GM12878 (cell line): ENCODE data around the gene CCDC57. TPM values are rescaled to one million over a fixed set of nuclear protein-coding genes. Genes with fewer than 3 reads are reported as not detected.

Source experiments
- ATAC-seq: fragments of 200-7000 bp; cut with Tn5 transposase; 3 replicates; pipeline ENCODE4 v1.9.1; 2020; ENCODE audit warnings: mild to moderate bottlenecking, moderate library complexity
- BruUV-seq: library from RNA; stranded (reverse); fragments of 400-500 nt; replicated peaks from 2 replicates; lab custom pipeline; 2021; lab: Mats Ljungman, UMichigan
- CTCF ChIA-PET: fragments of 300-600 bp; sonication (Branson Sonifier 250); formaldehyde crosslinking; extraction: SDS; loops from one replicate; lab custom pipeline; 2021; ENCODE audit warnings: inconsistent platforms; lab: Yijun Ruan, JAX
- POLR2A ChIA-PET: fragments of 350-600 bp; formaldehyde crosslinking; extraction: SDS; loops from one replicate; lab custom pipeline; 2021; ENCODE audit warnings: inconsistent platforms; lab: Charles Lee
- RAD21 ChIA-PET: fragments of 300-600 bp; sonication (Branson Sonifier 250); formaldehyde crosslinking; loops from one replicate; lab custom pipeline; 2023; ENCODE audit warnings: antibody characterized with exemption; ENCODE audit not compliant: unreplicated experiment; lab: Charles Lee
- SMC1A ChIA-PET: fragments of 300-600 bp; sonication (Branson Sonifier 250); formaldehyde crosslinking; loops from one replicate; lab custom pipeline; 2023; ENCODE audit not compliant: unreplicated experiment, uncharacterized antibody; lab: Charles Lee
- DNase-seq: peaks from one replicate; pipeline ENCODE4 v3.0.0-alpha.2; 2011; ENCODE audit warnings: low read depth, low spot score
- FAIRE-seq: peaks from 3 replicates; lab custom pipeline; 2011; peaks lifted over from hg19 to GRCh38; lab: Jason Lieb, UNC
- H2AFZ ChIP-seq: 2 replicates; pipeline ENCODE4 v1.6.0; 2011; ENCODE audit warnings: low read depth, low read length, control low read depth; ENCODE audit not compliant: control insufficient read depth
- H3K27ac ChIP-seq: 2 replicates; pipeline ENCODE4 v1.5.1; 2011; ENCODE audit warnings: control low read depth; ENCODE audit not compliant: control insufficient read depth, insufficient read depth
- H3K27me3 ChIP-seq, 2 experiments: replicated peaks in 1 of 2; 2 replicates each; pipeline versions ENCODE4 v1.6.0 to v1.6.1; 2011; ENCODE audit warnings: low read length in 1 of 2; ENCODE audit not compliant: control insufficient read depth in 2 of 2, insufficient read depth in 2 of 2
- H3K36me3 ChIP-seq, 2 experiments: 2 replicates each; pipeline ENCODE4 v1.5.1; 2011; ENCODE audit warnings: low read length in 1 of 2; ENCODE audit not compliant: control insufficient read depth in 2 of 2, insufficient read depth in 2 of 2
- H3K4me1 ChIP-seq: 2 replicates; pipeline ENCODE4 v1.6.1; 2011; ENCODE audit warnings: mild to moderate bottlenecking, low read length, moderate library complexity, mixed read lengths; ENCODE audit not compliant: control insufficient read depth, insufficient read depth
- H3K4me2 ChIP-seq: 2 replicates; pipeline ENCODE4 v1.6.0; 2011; ENCODE audit warnings: control low read depth; ENCODE audit not compliant: control insufficient read depth, insufficient read depth
- H3K4me3 ChIP-seq: fragments of 200-600 bp; sonication (generic); 2 replicates; pipeline ENCODE4 v1.5.1; 2016
- H3K79me2 ChIP-seq: 2 replicates; pipeline ENCODE4 v1.6.0; 2011; ENCODE audit warnings: low read length; ENCODE audit not compliant: control insufficient read depth, insufficient read depth
- H3K9ac ChIP-seq: 2 replicates; pipeline ENCODE4 v1.8.0; 2011; ENCODE audit warnings: low read length, control low read depth, mixed read lengths; ENCODE audit not compliant: control insufficient read depth, insufficient read depth
- H3K9me3 ChIP-seq: replicated peaks from 3 replicates; pipeline ENCODE4 v1.5.1; 2011; ENCODE audit warnings: mild to moderate bottlenecking, low read length; ENCODE audit not compliant: control insufficient read depth, insufficient read depth
- H4K20me1 ChIP-seq: 2 replicates; pipeline ENCODE4 v1.6.0; 2011; ENCODE audit not compliant: control insufficient read depth, insufficient read depth
- ASH2L ChIP-seq: fragments of 300-600, 200-600 bp; sonication (generic); IDR thresholded peaks from 2 replicates; pipeline ENCODE4 v1.6.1; 2017; ENCODE audit warnings: low read depth, mild to moderate bottlenecking, borderline replicate concordance
- EGR1 ChIP-seq, 2 experiments: IDR thresholded peaks; 1 replicate in 1 of 2; 2 replicates in 1 of 2; pipeline ENCODE4 v1.6.1; 2011 to 2012; ENCODE audit warnings: low read depth in 2 of 2, low read length in 2 of 2, borderline replicate concordance in 1 of 2, mild to moderate bottlenecking in 1 of 2, moderate library complexity in 1 of 2
- GABPA ChIP-seq: IDR thresholded peaks from 2 replicates; pipeline ENCODE4 v1.6.1; 2014; ENCODE audit warnings: antibody characterized with exemption, low read depth, mild to moderate bottlenecking, inconsistent platforms
- IKZF1 ChIP-seq: fragments of 450-650 bp; conservative IDR thresholded peaks from 2 replicates; pipeline ENCODE4 v1.6.1; 2017; ENCODE audit warnings: antibody characterized with exemption, mild to moderate bottlenecking
- IRF4 ChIP-seq: IDR thresholded peaks from 2 replicates; pipeline ENCODE4 v1.6.1; 2011; ENCODE audit warnings: low read depth, low read length
- KAT2A ChIP-seq: conservative IDR thresholded peaks from 2 replicates; pipeline ENCODE4 v1.6.1; 2011; ENCODE audit warnings: low read depth, low read length; ENCODE audit not compliant: control insufficient read depth
- MEF2A ChIP-seq: IDR thresholded peaks from 2 replicates; pipeline ENCODE4 v1.6.1; 2011; ENCODE audit warnings: low read depth, mild to moderate bottlenecking, low read length, moderate library complexity; ENCODE audit not compliant: insufficient read depth
- NR2C2 ChIP-seq: IDR thresholded peaks from 2 replicates; pipeline ENCODE4 v1.6.1; 2011; ENCODE audit warnings: borderline replicate concordance, low read depth; ENCODE audit not compliant: control insufficient read depth, insufficient read length
- RUNX3 ChIP-seq: IDR thresholded peaks from 2 replicates; pipeline ENCODE4 v1.6.1; 2012; ENCODE audit warnings: low read length, inconsistent platforms
- STAT1 ChIP-seq: fragments of 450-650 bp; conservative IDR thresholded peaks from 2 replicates; pipeline ENCODE4 v1.6.1; 2014; ENCODE audit warnings: antibody characterized with exemption, mild to moderate bottlenecking
- TAF1 ChIP-seq: IDR thresholded peaks from 2 replicates; pipeline ENCODE4 v1.6.1; 2011; ENCODE audit warnings: mild to moderate bottlenecking, low read depth, low read length, borderline replicate concordance
- WGBS: methylation state at CpG from one replicate; pipeline ENCODE4 v1.1.6; 2016; ENCODE audit warnings: low lambda C conversion rate; ENCODE audit not compliant: insufficient replicate concordance, insufficient coverage; ENCODE audit errors: missing lambda C conversion rate; 5-methylcytosine and 5-hydroxymethylcytosine counted together
- in situ Hi-C: fragments of 300-500 bp; cut with MboI; formaldehyde crosslinking; loops from 9 replicates; pipeline ENCODE4 v1.14.3; 2018; ENCODE audit warnings: mixed read lengths
- intact Hi-C: fragments of 100-400 bp; cut with micrococcal nuclease; formaldehyde crosslinking; loops from one replicate; pipeline ENCODE4 v1.14.2; 2022; ENCODE audit not compliant: unreplicated experiment
- polyA plus RNA-seq, 11 experiments: library from polyadenylated mRNA; depleted of rRNA in 4 of 11; unstranded in 6 of 11; stranded (reverse) in 5 of 11; fragments of >200 nt; fragmentation: Nextera tagmentation in 4 of 11; fragmentation: Illumina TruSeq in 1 of 11; extraction: Ambion mirVana in 4 of 11; extraction: Trizol in 1 of 11; gene quantifications; 1 replicate in 1 of 11; 2 replicates in 10 of 11; pipeline versions ENCODE4 v1.2.1 to v1.2.3, GENCODE V29; 2011 to 2016; ENCODE audit warnings: inconsistent platforms in 2 of 11, missing spikeins in 2 of 11, low read depth in 1 of 11
- total RNA-seq, 4 experiments: library from RNA; depleted of rRNA in 3 of 4; stranded (reverse); fragments of >200 nt in 3 of 4; fragmentation: Illumina TruSeq in 1 of 4; extraction: Trizol in 1 of 4; gene quantifications; 2 replicates each; pipeline versions ENCODE4 v1.2.1 to v1.2.3, GENCODE V29; 2013 to 2021
- TF ChIP-seq, protein P1 (sequence below): fragments of 450-650 bp; formaldehyde crosslinking; IDR thresholded peaks from 2 replicates; pipeline ENCODE4 v1.5.0; 2022; ENCODE audit warnings: mild to moderate bottlenecking, missing genetic modification characterization
- TF ChIP-seq, protein P2 (sequence below): fragments of 450-650 bp; IDR thresholded peaks from 2 replicates; pipeline ENCODE4 v1.6.1; 2014; ENCODE audit warnings: mild to moderate bottlenecking
- TF ChIP-seq, protein P3 (sequence below): fragments of 450-650 bp; IDR thresholded peaks from 2 replicates; pipeline ENCODE4 v1.6.1; 2016; ENCODE audit warnings: mild to moderate bottlenecking
- TF ChIP-seq, protein P4 (sequence below): IDR thresholded peaks from 2 replicates; pipeline ENCODE4 v1.6.1; 2012; ENCODE audit warnings: low read depth, low read length, improper control_type of control experiment
- TF ChIP-seq, protein P5 (sequence below): fragments of 450-650 bp; formaldehyde crosslinking; IDR thresholded peaks from 2 replicates; pipeline ENCODE4 v1.4.0; 2022; ENCODE audit warnings: mild to moderate bottlenecking, moderate library complexity

Gene CCDC57
- total and polyA plus RNA-seq, 10 of the 15 experiments (the other 5 are each of a cell fraction or from before 2014, with no cell fraction given) = 5.4 to 123 (median 45.8) TPM

DNA sequence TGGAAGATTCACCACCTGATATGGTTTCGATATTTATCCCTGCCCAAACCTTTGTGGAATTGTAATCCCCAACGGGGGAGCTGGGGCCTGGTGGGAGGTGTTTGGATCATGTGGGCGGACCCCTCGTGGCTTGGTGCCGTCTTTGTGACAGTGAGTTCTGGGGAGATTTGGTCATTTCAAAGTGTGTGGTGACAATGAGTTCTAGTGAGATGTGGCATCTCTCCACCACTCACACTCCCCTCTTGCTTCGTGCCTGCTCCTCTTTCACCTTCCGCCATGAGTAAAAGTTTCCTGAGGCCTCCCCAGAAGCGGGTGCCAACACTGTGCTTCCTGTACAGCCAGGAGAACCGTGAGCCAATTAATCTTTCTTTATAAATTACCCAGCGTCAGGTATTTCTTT, 9.7 kb downstream of the CCDC57 start:
- no peak overlapping the region for H2AFZ ChIP-seq
- in situ Hi-C loops = no loop called here
- peaks cover 12% of the 10 kb centered on the region for H3K4me1 ChIP-seq
- no peak for ATAC-seq
- no peak for FAIRE-seq
- WGBS = 75% methylated on average over 10 of the region's 10 CpGs
- no peak overlapping the region for H3K27ac ChIP-seq
- H3K36me3 ChIP-seq = no peaks in the 10 kb centered on the region; a peak in 1 of 4 replicates
- no peaks in the 10 kb centered on the region for H4K20me1 ChIP-seq
- no peaks in the 10 kb centered on the region for H3K9me3 ChIP-seq
- intact Hi-C loops = no loop called here
- H3K4me2 ChIP-seq = no peak overlapping the region
- no peak overlapping the region for H3K4me3 ChIP-seq
- no peaks in the 10 kb centered on the region for H3K79me2 ChIP-seq
- ChIA-PET SMC1A (no interaction called here), RAD21 (interaction anchor here (1.8 kb wide), 1 partner anchor 38 kb away, joined by 4 read pairs; no protein-coding TSS in a partner anchor), CTCF (interaction anchor here (0.9 to 1.7 kb wide), 2 partner anchors 9 to 33 kb away, joined by 3 to 5 read pairs; no protein-coding TSS in a partner anchor), POLR2A (no interaction called here)
- no peak overlapping the region for H3K9ac ChIP-seq
- BruUV-seq = no TSS peak
- H3K27me3 ChIP-seq = no peaks in the 10 kb centered on the region
- no peak for DNase-seq
- TF ChIP-seq IKZF1 (no peak), ASH2L (no peak), MEF2A (no peak), STAT1 (no peak), EGR1 (IDR thresholded peaks at IDR 0.05; ENCODE audit: borderline replicate concordance in 1 of 2, low read depth in 2 of 2, low read length in 2 of 2) (no peak), TAF1 (no peak), KAT2A (no peak), GABPA (no peak), IRF4 (no peak), RUNX3 (no peak), NR2C2 (no peak)
- TF ChIP-seq, protein P1, sequence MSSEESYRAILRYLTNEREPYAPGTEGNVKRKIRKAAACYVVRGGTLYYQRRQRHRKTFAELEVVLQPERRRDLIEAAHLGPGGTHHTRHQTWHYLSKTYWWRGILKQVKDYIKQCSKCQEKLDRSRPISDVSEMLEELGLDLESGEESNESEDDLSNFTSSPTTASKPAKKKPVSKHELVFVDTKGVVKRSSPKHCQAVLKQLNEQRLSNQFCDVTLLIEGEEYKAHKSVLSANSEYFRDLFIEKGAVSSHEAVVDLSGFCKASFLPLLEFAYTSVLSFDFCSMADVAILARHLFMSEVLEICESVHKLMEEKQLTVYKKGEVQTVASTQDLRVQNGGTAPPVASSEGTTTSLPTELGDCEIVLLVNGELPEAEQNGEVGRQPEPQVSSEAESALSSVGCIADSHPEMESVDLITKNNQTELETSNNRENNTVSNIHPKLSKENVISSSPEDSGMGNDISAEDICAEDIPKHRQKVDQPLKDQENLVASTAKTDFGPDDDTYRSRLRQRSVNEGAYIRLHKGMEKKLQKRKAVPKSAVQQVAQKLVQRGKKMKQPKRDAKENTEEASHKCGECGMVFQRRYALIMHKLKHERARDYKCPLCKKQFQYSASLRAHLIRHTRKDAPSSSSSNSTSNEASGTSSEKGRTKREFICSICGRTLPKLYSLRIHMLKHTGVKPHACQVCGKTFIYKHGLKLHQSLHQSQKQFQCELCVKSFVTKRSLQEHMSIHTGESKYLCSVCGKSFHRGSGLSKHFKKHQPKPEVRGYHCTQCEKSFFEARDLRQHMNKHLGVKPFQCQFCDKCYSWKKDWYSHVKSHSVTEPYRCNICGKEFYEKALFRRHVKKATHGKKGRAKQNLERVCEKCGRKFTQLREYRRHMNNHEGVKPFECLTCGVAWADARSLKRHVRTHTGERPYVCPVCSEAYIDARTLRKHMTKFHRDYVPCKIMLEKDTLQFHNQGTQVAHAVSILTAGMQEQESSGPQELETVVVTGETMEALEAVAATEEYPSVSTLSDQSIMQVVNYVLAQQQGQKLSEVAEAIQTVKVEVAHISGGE (CRISPR knock-in tag) = no peak
- TF ChIP-seq, protein P2, sequence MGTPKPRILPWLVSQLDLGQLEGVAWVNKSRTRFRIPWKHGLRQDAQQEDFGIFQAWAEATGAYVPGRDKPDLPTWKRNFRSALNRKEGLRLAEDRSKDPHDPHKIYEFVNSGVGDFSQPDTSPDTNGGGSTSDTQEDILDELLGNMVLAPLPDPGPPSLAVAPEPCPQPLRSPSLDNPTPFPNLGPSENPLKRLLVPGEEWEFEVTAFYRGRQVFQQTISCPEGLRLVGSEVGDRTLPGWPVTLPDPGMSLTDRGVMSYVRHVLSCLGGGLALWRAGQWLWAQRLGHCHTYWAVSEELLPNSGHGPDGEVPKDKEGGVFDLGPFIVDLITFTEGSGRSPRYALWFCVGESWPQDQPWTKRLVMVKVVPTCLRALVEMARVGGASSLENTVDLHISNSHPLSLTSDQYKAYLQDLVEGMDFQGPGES = no peak
- TF ChIP-seq, protein P3, sequence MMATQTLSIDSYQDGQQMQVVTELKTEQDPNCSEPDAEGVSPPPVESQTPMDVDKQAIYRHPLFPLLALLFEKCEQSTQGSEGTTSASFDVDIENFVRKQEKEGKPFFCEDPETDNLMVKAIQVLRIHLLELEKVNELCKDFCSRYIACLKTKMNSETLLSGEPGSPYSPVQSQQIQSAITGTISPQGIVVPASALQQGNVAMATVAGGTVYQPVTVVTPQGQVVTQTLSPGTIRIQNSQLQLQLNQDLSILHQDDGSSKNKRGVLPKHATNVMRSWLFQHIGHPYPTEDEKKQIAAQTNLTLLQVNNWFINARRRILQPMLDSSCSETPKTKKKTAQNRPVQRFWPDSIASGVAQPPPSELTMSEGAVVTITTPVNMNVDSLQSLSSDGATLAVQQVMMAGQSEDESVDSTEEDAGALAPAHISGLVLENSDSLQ = no peak
- TF ChIP-seq, protein P4, sequence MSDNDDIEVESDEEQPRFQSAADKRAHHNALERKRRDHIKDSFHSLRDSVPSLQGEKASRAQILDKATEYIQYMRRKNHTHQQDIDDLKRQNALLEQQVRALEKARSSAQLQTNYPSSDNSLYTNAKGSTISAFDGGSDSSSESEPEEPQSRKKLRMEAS = no peak
- TF ChIP-seq, protein P5, sequence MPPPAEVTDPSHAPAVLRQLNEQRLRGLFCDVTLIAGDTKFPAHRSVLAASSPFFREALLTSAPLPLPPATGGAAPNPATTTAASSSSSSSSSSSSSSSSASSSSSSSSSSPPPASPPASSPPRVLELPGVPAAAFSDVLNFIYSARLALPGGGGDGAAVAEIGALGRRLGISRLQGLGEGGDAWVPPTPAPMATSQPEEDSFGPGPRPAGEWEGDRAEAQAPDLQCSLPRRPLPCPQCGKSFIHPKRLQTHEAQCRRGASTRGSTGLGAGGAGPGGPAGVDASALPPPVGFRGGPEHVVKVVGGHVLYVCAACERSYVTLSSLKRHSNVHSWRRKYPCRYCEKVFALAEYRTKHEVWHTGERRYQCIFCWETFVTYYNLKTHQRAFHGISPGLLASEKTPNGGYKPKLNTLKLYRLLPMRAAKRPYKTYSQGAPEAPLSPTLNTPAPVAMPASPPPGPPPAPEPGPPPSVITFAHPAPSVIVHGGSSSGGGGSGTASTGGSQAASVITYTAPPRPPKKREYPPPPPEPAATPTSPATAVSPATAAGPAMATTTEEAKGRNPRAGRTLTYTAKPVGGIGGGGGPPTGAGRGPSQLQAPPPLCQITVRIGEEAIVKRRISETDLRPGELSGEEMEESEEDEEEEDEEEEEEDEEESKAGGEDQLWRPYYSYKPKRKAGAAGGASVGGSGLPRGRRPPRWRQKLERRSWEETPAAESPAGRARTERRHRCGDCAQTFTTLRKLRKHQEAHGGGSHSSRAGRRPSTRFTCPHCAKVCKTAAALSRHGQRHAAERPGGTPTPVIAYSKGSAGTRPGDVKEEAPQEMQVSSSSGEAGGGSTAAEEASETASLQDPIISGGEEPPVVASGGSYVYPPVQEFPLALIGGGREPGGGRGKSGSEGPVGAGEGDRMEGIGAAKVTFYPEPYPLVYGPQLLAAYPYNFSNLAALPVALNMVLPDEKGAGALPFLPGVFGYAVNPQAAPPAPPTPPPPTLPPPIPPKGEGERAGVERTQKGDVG (CRISPR knock-in tag) = no peak
